ENCODE data around the gene ROR2. TPM values are rescaled to one million over a fixed set of nuclear protein-coding genes. Genes with fewer than 3 reads are reported as not detected.

The ROR2 gene
- polyA plus RNA-seq, 3 donors = not detected

DNA sequence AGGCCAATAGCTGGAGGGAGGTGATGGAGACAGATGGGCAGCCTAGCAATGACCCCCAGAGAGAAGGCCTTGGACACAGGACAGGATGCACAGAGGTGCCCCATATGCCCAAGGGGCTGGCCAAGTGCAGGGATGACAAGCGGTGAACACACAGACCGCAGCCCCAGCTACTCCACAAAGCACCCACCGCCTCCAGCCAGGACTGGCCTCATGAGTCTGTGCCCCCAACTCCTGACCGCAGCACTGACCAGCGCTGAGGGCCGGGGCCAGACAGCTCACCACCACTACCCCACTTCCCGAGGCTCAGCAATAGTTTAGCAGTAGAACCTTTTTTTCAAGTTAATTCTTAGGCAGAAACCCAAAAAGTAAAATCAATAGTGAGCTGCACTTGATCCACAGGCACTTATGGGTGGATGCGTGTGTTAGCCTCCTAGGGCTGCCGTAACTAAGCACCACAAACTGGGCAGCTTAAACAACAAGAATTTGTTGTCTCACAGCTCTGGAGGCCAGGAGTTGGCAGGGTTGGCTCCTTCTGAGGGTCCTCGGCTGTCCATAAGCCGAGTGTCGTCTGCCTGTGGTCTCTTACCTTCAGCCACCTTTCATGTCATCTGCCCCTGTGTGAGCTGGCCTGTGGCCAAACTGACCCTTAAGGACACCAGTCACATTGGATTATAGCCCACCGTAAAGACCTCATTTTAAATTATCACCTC lies 14.1 kb downstream of the ROR2 start:
- over 99% methylated on average over 12 of the region's 13 CpGs for WGBS (ENCODE audit: insufficient coverage)
- DNase-seq = no peak
- peaks cover 0 to 8% of the 10 kb centered on the region in 2 donors for H3K9me3 ChIP-seq (replicated peaks in 1 of 2; ENCODE audit: control insufficient read depth in 1 of 2, insufficient read depth in 1 of 2, low read length in 2 of 2)
- peaks cover 0 to 18% (median 11%) of the 10 kb centered on the region in 7 donors for H3K9me3 Mint-ChIP-seq
- H3K4me3 Mint-ChIP-seq = no peak overlapping the region
- peaks cover 0 to 5% (median 2%) of the 10 kb centered on the region in 3 donors for H3K27me3 Mint-ChIP-seq (ENCODE audit: low read depth in 3 of 3)
- H3K4me1 ChIP-seq (ENCODE audit: control insufficient read depth in 1 of 2, insufficient read depth in 2 of 2, low read length in 2 of 2) = no peaks in the 10 kb centered on the region
- H4K20me1 ChIP-seq (ENCODE audit: insufficient read depth, low read length) = no peaks in the 10 kb centered on the region
- intact Hi-C loops (cut with micrococcal nuclease) = no loop called here
- no peaks in the 10 kb centered on the region for H3K36me3 Mint-ChIP-seq
- no peaks in the 10 kb centered on the region for H3K36me3 ChIP-seq (replicated peaks in 1 of 2; ENCODE audit: control insufficient read depth in 1 of 2, insufficient read depth in 2 of 2, low read length in 2 of 2)
- TF ChIP-seq, protein P1, sequence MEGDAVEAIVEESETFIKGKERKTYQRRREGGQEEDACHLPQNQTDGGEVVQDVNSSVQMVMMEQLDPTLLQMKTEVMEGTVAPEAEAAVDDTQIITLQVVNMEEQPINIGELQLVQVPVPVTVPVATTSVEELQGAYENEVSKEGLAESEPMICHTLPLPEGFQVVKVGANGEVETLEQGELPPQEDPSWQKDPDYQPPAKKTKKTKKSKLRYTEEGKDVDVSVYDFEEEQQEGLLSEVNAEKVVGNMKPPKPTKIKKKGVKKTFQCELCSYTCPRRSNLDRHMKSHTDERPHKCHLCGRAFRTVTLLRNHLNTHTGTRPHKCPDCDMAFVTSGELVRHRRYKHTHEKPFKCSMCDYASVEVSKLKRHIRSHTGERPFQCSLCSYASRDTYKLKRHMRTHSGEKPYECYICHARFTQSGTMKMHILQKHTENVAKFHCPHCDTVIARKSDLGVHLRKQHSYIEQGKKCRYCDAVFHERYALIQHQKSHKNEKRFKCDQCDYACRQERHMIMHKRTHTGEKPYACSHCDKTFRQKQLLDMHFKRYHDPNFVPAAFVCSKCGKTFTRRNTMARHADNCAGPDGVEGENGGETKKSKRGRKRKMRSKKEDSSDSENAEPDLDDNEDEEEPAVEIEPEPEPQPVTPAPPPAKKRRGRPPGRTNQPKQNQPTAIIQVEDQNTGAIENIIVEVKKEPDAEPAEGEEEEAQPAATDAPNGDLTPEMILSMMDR (IDR thresholded peaks at IDR 0.05) = no peak
- H2AFZ ChIP-seq (ENCODE audit: insufficient read depth, low read depth, low read length, poor library complexity, severe bottlenecking) = no peak overlapping the region
- H3K27me3 ChIP-seq (ENCODE audit: control insufficient read depth in 2 of 2, insufficient read depth in 2 of 2, low read length in 2 of 2) = no peaks in the 10 kb centered on the region
- no peak overlapping the region for H3K9ac ChIP-seq (ENCODE audit: insufficient read depth, low read length, poor library complexity, severe bottlenecking)
- no peak overlapping the region for H3K4me3 ChIP-seq (replicated peaks in 1 of 3; ENCODE audit: low read depth in 2 of 3, low read length in 3 of 3)
- no peak overlapping the region for H3K27ac Mint-ChIP-seq
- H3K4me1 Mint-ChIP-seq = no peaks in the 10 kb centered on the region
- H3K79me2 ChIP-seq (ENCODE audit: insufficient read depth, low read length) = no peaks in the 10 kb centered on the region
- H3K4me2 ChIP-seq (replicated peaks; ENCODE audit: extremely low read depth, low read length, poor library complexity, severe bottlenecking) = no peak overlapping the region
- H3K27ac ChIP-seq (ENCODE audit: low read depth in 1 of 2, low read length in 2 of 2) = no peak overlapping the region

DNA sequence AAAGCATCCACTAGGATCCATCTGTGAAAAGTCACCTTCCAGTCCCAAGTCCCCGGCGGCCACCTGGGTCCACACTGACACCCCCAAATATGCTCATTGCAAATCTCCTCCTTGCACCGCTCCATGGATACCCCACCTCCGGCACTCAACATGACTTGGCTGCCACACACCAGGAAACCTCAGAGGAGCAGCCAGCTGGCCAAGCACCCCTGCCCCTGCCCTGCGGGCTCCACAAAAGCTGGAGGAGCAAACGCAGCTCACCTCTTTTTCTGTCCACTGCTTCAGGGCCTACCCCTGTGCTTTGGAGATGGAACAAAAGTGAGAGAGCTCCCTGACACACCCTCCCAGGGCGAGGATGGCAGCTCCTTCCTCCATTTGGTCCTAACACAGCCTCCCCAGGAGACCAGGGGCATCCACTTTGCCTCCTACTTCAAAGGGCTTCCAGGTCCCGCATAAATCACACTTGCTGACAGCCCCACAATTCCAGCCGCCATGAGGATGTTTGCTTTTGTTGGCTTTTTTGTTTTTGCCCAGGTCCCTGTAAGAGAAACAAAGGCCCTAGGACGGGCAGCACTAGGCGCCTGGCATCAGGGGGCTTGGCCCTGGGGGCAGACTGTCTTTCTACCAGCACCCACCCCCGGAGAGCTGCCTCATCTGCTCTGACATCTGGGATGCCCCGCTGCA lies 14.8 kb downstream of the ROR2 start:
- no peak overlapping the region for H3K27ac ChIP-seq (ENCODE audit: low read depth in 1 of 2, low read length in 2 of 2)
- peaks cover 4 to 15% of the 10 kb centered on the region in 2 donors for H3K9me3 ChIP-seq (replicated peaks in 1 of 2; ENCODE audit: control insufficient read depth in 1 of 2, insufficient read depth in 1 of 2, low read length in 2 of 2)
- intact Hi-C loops (cut with micrococcal nuclease) = no loop called here
- Mint-ChIP-seq H3K4me3 (no peak overlapping the region), H3K27ac (no peak overlapping the region), H3K36me3 (no peaks in the 10 kb centered on the region), H3K9me3 (peaks cover 4 to 25% (median 19%) of the 10 kb centered on the region in 7 donors), H3K4me1 (no peaks in the 10 kb centered on the region), H3K27me3 (ENCODE audit: low read depth in 3 of 3) (peaks cover 0 to 5% (median 2%) of the 10 kb centered on the region in 3 donors)
- H2AFZ ChIP-seq (ENCODE audit: insufficient read depth, low read depth, low read length, poor library complexity, severe bottlenecking) = no peak overlapping the region
- WGBS (ENCODE audit: insufficient coverage) = 92% methylated on average over 7 of the region's 13 CpGs
- H3K4me2 ChIP-seq (replicated peaks; ENCODE audit: extremely low read depth, low read length, poor library complexity, severe bottlenecking) = no peak overlapping the region
- no peaks in the 10 kb centered on the region for H3K79me2 ChIP-seq (ENCODE audit: insufficient read depth, low read length)
- DNase-seq = no peak
- no peaks in the 10 kb centered on the region for H3K36me3 ChIP-seq (replicated peaks in 1 of 2; ENCODE audit: control insufficient read depth in 1 of 2, insufficient read depth in 2 of 2, low read length in 2 of 2)
- H3K27me3 ChIP-seq (ENCODE audit: control insufficient read depth in 2 of 2, insufficient read depth in 2 of 2, low read length in 2 of 2) = no peaks in the 10 kb centered on the region
- no peaks in the 10 kb centered on the region for H3K4me1 ChIP-seq (ENCODE audit: control insufficient read depth in 1 of 2, insufficient read depth in 2 of 2, low read length in 2 of 2)
- TF ChIP-seq, protein P1 (IDR thresholded peaks at IDR 0.05) = no peak
- H4K20me1 ChIP-seq (ENCODE audit: insufficient read depth, low read length) = no peaks in the 10 kb centered on the region
- H3K9ac ChIP-seq (ENCODE audit: insufficient read depth, low read length, poor library complexity, severe bottlenecking) = no peak overlapping the region
- H3K4me3 ChIP-seq (replicated peaks in 1 of 3; ENCODE audit: low read depth in 2 of 3, low read length in 3 of 3) = no peak overlapping the region
